Activated CD4-positive, alpha-beta memory T cell treated with anti-CD3 and anti-CD28 coated beads, Interleukin-2, amount 10 ng/mL, durations not matched to agents 7 days and 5 days (primary cell): ENCODE data around the gene CROCC2. TPM values are rescaled to one million over a fixed set of nuclear protein-coding genes. Genes with fewer than 3 reads are reported as not detected.

Source experiments
- CTCF ChIA-PET: fragments of 350-600 bp; sonication (Branson Sonifier 250); formaldehyde crosslinking; loops from one replicate; lab custom pipeline; 2021; ENCODE audit warnings: antibody characterized with exemption, inconsistent platforms; lab: Charles Lee
- POLR2A ChIA-PET: fragments of 350-600 bp; sonication (Branson Sonifier 250); formaldehyde crosslinking; loops from one replicate; lab custom pipeline; 2021; ENCODE audit warnings: antibody characterized with exemption; lab: Charles Lee
- DNase-seq: peaks from one replicate; pipeline ENCODE4 v3.0.0-alpha.2; 2020
- H3K27ac Mint-ChIP-seq: one replicate; pipeline ENCODE4 v1.8.0; 2021; ENCODE audit warnings: mild to moderate bottlenecking, mixed read lengths
- H3K27me3 Mint-ChIP-seq: one replicate; pipeline ENCODE4 v1.8.0; 2021; ENCODE audit warnings: mixed read lengths
- H3K36me3 Mint-ChIP-seq: one replicate; pipeline ENCODE4 v1.8.0; 2021; ENCODE audit warnings: low read depth, mixed read lengths
- H3K4me1 Mint-ChIP-seq: one replicate; pipeline ENCODE4 v1.8.0; 2021; ENCODE audit warnings: mixed read lengths
- H3K4me3 Mint-ChIP-seq: one replicate; pipeline ENCODE4 v1.8.0; 2021; ENCODE audit warnings: mild to moderate bottlenecking, mixed read lengths
- H3K9me3 Mint-ChIP-seq: one replicate; pipeline ENCODE4 v1.8.0; 2021; ENCODE audit warnings: mixed read lengths
- total RNA-seq, 2 experiments: library from RNA; stranded (reverse); gene quantifications; one replicate each; pipeline ENCODE4 v1.2.3, GENCODE V29; 2021

The CROCC2 gene
- total RNA-seq, 2 experiments from 2014 or later = not detected

DNA sequence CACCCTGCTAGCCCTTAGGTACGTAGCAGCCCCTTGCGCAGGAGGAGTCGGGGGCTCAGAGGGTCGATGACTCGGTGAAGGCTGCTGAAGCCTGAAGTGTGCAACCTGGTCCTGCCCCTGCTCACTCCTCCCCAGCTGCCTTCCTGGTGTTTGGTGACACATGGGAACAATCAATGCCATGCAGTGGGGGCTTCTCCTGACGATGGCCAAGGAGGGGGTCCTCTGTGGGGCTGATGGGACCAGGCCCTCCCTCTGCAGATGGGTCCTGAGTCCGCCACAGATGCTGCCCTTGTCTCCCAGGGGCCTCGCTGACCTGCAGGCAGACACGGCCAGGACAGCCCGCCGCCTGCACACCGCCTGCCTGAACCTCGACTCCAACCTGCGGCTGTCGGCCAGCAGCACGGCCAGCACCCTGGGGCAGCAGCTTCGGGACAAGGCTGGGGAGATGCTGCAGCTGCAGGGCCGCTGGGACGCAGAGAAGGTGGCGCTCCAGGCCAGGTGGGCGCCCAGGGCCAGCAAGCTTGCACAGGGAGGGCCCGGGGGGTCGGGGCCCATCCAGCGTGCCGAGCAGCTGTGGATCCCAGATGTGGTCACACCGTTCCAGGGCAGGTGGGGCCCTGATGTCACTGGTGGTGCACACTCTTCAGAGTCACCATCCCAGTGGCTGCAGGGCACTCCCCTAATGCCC lies 24.6 kb downstream of the CROCC2 start:
- no peaks in the 10 kb centered on the region for H3K36me3 Mint-ChIP-seq
- H3K27ac Mint-ChIP-seq = no peak overlapping the region
- CTCF ChIA-PET = no interaction called here
- H3K4me1 Mint-ChIP-seq = no peaks in the 10 kb centered on the region
- H3K4me3 Mint-ChIP-seq = no peak overlapping the region
- POLR2A ChIA-PET = no interaction called here
- H3K9me3 Mint-ChIP-seq = no peaks in the 10 kb centered on the region
- peaks cover 3% of the 10 kb centered on the region for H3K27me3 Mint-ChIP-seq
- DNase-seq = peak; percentile 13

DNA sequence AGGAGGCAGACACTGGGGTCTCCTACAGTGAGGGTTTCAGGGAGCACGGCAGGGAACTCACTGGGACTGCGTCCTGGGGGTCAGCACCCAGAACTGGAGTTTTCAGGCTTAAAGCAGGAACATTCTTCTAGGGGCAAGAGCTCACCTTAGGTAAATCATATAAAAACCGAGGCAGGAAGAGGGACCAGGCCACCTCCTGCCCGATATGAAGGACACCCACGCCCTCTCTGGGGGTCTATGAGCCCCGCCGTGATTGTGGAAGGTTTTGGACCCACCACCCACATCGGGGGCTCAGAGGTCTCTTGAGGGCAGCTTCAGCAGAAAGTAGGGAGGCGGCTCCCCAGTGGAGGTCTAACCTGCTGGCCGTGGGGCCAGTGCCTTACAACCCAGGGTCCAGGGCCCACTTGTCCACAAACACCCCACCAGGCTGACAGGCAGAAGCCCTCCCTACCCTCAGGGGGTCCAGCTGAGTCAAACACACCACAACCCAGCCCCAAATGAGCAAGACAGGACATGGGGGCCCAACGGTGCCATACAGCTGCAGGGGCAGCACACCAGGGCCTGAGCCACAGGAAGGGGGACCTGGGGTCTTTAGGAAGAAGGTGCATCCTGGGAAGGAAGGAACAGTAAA lies 25.3 kb downstream of the CROCC2 start:
- Mint-ChIP-seq H3K4me1 (no peaks in the 10 kb centered on the region), H3K27ac (no peak overlapping the region), H3K27me3 (peaks cover 3% of the 10 kb centered on the region), H3K9me3 (no peaks in the 10 kb centered on the region), H3K36me3 (no peaks in the 10 kb centered on the region), H3K4me3 (no peak overlapping the region)
- CTCF ChIA-PET = no interaction called here
- DNase-seq = peak; percentile 5
- POLR2A ChIA-PET = no interaction called here

DNA sequence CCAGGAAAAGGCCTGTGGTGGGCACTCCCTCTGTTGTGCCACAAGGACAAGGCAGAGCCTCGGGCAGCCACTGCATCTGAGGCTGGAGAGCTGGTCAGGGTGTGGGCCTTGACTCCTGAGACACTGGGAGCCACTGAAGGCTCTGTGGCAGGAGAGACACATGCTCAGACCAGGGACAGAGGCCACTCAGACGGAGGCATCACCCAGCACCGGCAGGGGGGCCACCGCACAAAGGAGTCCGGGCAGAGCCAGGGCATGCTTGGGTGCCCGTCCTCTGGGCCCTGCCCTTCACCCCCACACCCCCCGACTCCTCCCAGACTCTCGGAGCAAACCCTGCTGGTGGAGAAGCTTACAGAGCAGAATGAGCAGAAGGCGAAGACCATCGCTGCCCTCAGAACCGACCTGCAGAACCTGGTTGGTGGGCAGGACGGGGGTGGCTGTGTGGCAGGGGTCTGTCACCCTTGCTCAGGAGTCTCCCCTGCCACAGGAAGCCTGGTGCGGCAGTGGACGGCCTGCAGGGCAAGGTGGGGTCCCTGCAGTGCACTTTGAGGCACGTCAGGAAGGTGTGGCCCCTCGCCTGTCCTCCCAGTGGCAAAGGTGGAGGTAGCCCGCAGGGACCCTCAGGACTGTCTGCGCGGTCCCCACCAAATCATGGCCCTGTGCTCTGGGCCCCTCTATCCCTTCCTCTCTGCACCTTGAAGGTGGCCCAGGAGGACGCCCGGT lies 26.0 kb downstream of the CROCC2 start:
- peak; percentile 13 for DNase-seq
- H3K27me3 Mint-ChIP-seq = peaks cover 3% of the 10 kb centered on the region
- ChIA-PET POLR2A (no interaction called here), CTCF (no interaction called here)
- H3K9me3 Mint-ChIP-seq = no peaks in the 10 kb centered on the region
- no peak overlapping the region for H3K27ac Mint-ChIP-seq
- no peaks in the 10 kb centered on the region for H3K36me3 Mint-ChIP-seq
- no peak overlapping the region for H3K4me3 Mint-ChIP-seq
- no peaks in the 10 kb centered on the region for H3K4me1 Mint-ChIP-seq

DNA sequence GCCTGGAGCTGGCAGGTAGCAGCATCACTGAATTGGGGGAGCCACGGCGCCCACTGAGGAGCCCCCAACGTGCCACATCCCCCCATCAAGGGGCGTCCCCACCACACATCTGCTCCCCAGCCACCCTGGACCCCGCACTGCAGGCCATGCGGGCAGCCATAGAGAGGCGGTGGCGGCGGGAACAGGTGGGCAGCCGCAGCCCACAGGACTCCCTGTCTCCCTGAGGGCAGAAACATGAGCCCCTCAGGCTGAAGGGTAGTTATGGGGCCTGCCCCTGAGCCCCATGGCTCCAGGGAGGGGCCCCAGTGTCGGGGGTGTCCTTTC lies 26.6 kb downstream of the CROCC2 start:
- no peaks in the 10 kb centered on the region for H3K9me3 Mint-ChIP-seq

DNA sequence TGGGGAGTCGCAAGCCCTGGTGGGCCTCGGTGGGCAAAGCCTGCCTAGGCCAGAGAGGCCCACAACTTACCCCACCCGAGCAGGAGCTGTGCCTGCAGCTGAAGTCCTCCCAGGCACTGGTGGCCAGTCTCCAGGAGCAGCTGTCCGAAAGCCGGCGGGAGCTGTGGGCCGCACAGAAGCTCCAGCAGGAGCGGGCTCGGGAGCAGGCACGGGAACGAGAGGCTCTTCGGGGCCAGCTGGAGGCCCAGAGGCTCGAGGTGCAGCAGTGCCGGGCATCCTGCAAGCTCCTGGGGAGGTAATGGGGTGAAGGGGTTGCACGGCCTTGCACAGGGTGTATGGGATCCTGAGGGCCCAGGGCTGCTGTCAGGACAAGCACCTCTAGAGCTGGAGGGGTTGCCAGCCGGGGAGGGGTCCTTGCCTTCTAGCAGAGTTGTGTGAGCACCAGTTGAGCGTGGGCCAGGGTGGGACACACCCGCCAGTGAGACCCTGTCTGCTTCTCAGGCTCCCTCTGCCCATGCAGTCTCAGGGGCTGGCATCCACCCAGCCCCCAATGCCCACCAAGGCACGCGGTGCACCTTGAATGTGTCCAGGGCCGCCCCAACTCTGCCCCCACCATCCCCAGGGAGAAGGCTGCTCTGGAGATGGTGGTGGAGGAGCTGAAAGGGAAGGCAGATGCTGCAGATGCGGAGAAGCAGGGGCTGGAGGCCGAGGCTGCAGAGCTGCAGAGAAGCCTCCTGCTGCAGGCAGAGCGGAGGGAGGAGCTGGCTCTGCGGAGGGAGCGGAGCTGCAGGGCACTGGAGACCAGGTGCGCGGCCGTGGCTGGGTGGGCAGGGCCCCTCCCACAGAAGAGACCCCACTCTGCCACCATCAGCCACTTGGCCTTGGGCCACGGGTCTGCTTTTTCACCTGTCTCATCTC lies 27.2 kb downstream of the CROCC2 start:
- Mint-ChIP-seq H3K9me3 (no peaks in the 10 kb centered on the region), H3K36me3 (no peaks in the 10 kb centered on the region), H3K27ac (no peak overlapping the region), H3K27me3 (peaks cover 9% of the 10 kb centered on the region), H3K4me3 (no peak overlapping the region), H3K4me1 (no peaks in the 10 kb centered on the region)
- peak; percentile 8 for DNase-seq
- ChIA-PET CTCF (no interaction called here), POLR2A (no interaction called here)

More for the DNA sequence above, 26.6 kb downstream of the CROCC2 start:
- Mint-ChIP-seq H3K27ac (no peak overlapping the region), H3K4me3 (no peak overlapping the region), H3K4me1 (no peaks in the 10 kb centered on the region), H3K27me3 (peaks cover 6% of the 10 kb centered on the region), H3K36me3 (no peaks in the 10 kb centered on the region)
- ChIA-PET POLR2A (no interaction called here), CTCF (no interaction called here)
- DNase-seq = no peak

DNA sequence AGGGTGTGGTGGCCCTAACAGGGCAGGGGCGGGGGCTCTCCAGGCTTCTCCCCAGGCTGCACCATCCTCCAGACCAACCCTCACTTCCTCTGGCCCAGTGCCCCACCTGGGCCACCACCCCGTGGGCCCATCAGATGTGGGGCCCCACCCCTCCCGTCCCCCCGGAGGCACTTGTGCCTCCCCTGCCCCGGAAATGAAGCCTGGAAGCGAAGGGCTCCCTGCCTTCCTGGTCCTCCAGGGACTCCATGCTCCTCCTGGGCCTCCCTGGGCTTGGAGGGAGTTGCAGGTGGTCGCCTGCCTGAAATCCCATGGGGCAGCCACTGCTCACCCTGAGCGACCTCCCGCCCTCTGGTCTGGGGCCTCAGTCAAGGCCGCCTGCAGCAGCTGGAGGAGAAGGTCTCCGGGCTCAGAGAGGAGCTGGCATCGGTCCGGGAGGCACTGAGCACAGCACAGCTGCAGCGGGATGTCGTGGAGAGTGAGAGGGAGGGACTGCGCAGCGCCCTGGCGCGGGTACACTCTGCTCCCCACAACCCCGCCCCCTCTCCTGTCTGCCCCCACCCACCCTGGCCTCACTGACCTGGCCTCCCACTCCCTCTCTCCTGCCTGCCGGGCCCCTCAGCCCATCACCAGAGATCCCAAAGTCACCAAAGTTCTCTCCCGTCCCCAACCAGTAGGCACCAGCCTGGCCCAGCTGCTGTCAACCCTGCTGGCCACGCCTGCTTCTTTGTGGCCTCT lies 28.0 kb downstream of the CROCC2 start:
- DNase-seq = peak; percentile 14
- Mint-ChIP-seq H3K4me3 (no peak overlapping the region), H3K27me3 (peaks cover 9% of the 10 kb centered on the region), H3K36me3 (no peaks in the 10 kb centered on the region), H3K4me1 (no peaks in the 10 kb centered on the region), H3K27ac (no peak overlapping the region), H3K9me3 (no peaks in the 10 kb centered on the region)
- POLR2A ChIA-PET = no interaction called here
- CTCF ChIA-PET = no interaction called here

DNA sequence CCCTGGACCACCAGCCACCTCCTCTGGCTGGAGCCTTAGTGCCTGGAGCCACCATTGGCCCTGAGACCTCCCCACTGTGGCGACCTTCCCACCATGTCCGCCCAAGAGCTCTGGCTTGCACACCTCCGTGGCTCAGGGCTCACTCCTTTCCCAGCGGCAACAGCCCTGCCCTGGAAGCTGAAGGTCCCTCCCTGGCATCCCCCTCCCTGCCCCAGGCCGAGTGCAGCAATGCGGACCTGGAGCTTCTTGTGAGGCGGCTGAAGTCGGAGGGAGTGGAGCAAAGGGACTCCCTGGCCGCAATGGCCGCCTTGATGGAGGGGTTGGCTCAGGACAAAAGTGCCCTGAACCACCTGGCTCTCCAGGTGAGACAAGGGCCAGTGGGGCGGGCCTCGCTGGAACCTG lies 28.6 kb downstream of the CROCC2 start:
- ChIA-PET CTCF (no interaction called here), POLR2A (no interaction called here)
- no peaks in the 10 kb centered on the region for H3K36me3 Mint-ChIP-seq
- peaks cover 13% of the 10 kb centered on the region for H3K27me3 Mint-ChIP-seq
- no peaks in the 10 kb centered on the region for H3K4me1 Mint-ChIP-seq
- no peaks in the 10 kb centered on the region for H3K9me3 Mint-ChIP-seq
- peak; percentile 11 for DNase-seq
- no peak overlapping the region for H3K27ac Mint-ChIP-seq
- no peak overlapping the region for H3K4me3 Mint-ChIP-seq

DNA sequence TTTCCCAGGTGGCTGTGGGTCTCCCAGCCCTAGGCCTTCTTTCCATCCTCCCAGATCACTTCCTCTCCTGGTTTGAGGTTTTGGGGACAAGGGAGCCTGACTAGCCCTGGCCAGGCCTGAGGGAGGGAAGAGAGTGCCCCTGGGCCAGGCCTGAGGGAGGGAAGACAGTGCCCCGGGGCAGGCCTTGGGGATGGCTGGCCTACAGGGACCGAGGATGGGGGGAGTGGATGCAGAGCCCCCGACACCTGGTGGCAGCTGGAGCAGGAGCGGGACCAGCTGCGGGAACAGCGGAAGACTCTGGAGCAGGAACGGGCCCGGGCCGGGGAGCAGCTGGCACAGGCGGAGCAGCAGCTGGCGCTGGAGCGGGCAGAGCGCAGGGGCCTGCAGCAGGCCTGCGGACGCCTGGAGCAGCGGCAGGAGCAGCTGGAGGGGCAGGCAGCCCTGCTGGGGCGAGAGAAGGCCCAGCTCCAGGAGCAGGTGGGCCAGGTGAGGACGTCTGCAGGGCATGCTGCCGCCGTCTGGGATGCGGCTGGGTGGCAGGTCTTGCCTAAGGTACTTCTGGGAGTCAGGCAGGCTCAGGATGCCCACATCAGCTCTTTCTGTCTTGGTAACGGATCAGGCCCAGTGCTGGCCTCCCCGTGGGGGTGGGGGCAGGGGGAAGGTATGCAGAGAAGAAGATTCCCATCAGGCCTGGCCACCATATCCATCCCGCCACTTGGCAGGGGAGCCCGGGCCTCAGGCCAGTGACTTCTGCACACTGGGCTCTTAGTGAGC lies 29.2 kb downstream of the CROCC2 start:
- CTCF ChIA-PET = interaction anchor here (1.1 to 1.2 kb wide), 2 partner anchors 21 to 462 kb away, joined by 3 to 4 read pairs; no protein-coding TSS in a partner anchor
- Mint-ChIP-seq H3K4me1 (no peaks in the 10 kb centered on the region), H3K4me3 (no peak overlapping the region), H3K36me3 (no peaks in the 10 kb centered on the region), H3K27ac (no peak overlapping the region), H3K9me3 (no peaks in the 10 kb centered on the region), H3K27me3 (peaks cover 17% of the 10 kb centered on the region)
- POLR2A ChIA-PET = no interaction called here
- DNase-seq = no peak

DNA sequence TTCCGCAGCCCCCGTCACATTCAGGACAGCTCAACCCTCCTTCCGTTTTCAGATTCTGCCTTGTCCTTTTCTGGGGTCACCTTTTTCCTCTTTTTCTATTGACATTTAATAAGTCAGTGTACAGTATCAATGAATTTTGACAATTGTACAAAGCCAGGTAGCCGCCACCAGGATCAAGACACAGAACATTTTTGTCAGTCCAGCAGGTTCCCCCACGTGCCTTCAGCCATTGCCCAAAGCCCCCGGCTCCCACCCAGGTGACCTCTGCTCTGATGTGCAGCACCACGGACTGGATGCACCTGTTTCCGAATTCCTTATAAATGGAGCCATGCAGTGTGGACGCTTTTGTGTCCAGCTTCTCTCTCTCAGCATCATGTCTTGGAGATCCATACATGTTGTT lies 30.0 kb downstream of the CROCC2 start:
- peaks cover 25% of the 10 kb centered on the region for H3K27me3 Mint-ChIP-seq
- no peak for DNase-seq
- no peaks in the 10 kb centered on the region for H3K4me1 Mint-ChIP-seq
- ChIA-PET CTCF (interaction anchor here (1.1 to 1.2 kb wide), 2 partner anchors 22 to 463 kb away, joined by 3 to 4 read pairs; no protein-coding TSS in a partner anchor), POLR2A (no interaction called here)
- H3K4me3 Mint-ChIP-seq = no peak overlapping the region
- H3K9me3 Mint-ChIP-seq = no peaks in the 10 kb centered on the region
- no peaks in the 10 kb centered on the region for H3K36me3 Mint-ChIP-seq
- H3K27ac Mint-ChIP-seq = no peak overlapping the region

DNA sequence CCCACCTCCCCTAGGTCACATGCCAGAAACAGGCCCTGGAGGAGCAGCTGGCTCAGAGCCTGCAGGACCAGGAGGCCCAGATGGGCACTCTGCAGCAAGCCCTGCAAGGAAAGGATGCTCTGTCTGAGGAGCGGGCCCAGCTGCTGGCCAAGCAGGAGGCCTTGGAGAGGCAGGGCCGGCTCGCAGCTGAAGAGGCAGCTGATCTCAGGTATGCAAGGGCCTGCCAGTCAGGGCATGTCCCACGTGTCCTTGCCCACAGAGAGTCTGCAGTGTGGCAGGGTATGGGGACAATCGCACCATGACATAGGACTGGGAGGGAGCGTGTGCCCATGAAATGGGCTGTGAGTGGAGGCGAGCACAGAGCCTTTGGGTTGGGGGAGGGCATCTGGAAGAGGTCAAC lies 39.9 kb downstream of the CROCC2 start:
- no peaks in the 10 kb centered on the region for H3K9me3 Mint-ChIP-seq
- H3K27ac Mint-ChIP-seq = no peak overlapping the region
- H3K36me3 Mint-ChIP-seq = no peaks in the 10 kb centered on the region
- H3K4me3 Mint-ChIP-seq = no peak overlapping the region
- POLR2A ChIA-PET = no interaction called here
- peaks cover 7% of the 10 kb centered on the region for H3K27me3 Mint-ChIP-seq
- CTCF ChIA-PET = no interaction called here
- H3K4me1 Mint-ChIP-seq = no peaks in the 10 kb centered on the region
- no peak for DNase-seq

DNA sequence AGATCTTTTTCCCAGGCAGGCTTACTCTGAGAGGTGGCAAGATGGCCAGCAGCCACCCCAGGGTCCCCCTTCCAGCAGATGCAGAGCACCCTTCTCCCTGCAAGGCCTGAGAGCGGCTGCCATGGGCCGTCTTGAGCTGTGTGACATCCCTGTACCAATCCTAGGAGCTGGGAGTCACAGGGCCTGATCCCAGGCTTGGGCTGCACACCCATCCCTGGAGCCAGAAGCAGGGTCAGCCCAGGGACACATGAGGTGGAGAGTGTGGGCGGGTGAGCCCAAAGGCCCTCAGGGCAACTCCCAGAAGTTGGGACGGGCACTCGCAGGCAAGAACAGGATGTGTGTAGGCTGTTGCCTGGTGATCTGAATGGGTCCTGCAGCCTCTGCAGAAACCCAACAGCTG lies 40.5 kb downstream of the CROCC2 start:
- Mint-ChIP-seq H3K4me1 (no peaks in the 10 kb centered on the region), H3K36me3 (no peaks in the 10 kb centered on the region), H3K27ac (no peak overlapping the region), H3K4me3 (no peak overlapping the region), H3K27me3 (peaks cover 3% of the 10 kb centered on the region), H3K9me3 (no peaks in the 10 kb centered on the region)
- no peak for DNase-seq
- POLR2A ChIA-PET = no interaction called here
- CTCF ChIA-PET = no interaction called here

DNA sequence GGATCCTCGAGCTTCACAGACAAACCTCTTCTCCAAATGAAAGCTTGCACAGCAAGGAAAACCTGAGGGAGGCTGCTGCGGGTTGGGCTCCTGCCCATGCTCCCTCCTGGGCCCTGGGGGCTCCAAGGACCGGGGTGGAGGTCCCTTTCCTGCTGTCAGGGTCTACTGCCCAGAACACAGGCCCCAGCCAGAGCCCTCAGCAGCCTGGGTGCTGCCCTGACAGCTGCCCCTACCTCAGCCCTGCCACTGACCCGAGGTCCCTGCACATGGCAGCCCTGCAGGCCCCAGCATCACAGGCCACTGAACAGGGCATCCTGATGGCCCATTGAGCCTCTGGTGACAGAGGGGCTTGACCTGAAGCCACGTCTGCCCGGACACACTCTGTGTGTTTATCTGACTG lies 41.0 kb downstream of the CROCC2 start:
- H3K27me3 Mint-ChIP-seq = peaks cover 1% of the 10 kb centered on the region
- H3K4me3 Mint-ChIP-seq = no peak overlapping the region
- DNase-seq = no peak
- CTCF ChIA-PET = no interaction called here
- H3K4me1 Mint-ChIP-seq = no peaks in the 10 kb centered on the region
- H3K9me3 Mint-ChIP-seq = no peaks in the 10 kb centered on the region
- no peak overlapping the region for H3K27ac Mint-ChIP-seq
- no peaks in the 10 kb centered on the region for H3K36me3 Mint-ChIP-seq
- POLR2A ChIA-PET = no interaction called here
